GM21423 (cell line): Measurements from ENCODE around the gene SHE.

Source experiments
- ATAC-seq: cut with Tn5 transposase; IDR thresholded peaks from one replicate; pipeline ENCODE4 v1.9.1; 2021; ENCODE audit warnings: mild to moderate bottlenecking, moderate library complexity; ENCODE audit not compliant: unreplicated experiment

Gene SHE

GRCh38 chr1:154453161-154453560, 49.1 kb downstream of the SHE start:
- ATAC-seq: no peak

GRCh38 chr1:154448331-154448811, 53.8 kb downstream of the SHE start:
- no peak for ATAC-seq

- ATAC-seq: no peak
Observed at GRCh38 chr1:154446789-154447188, 55.4 kb downstream of the SHE start.

- ATAC-seq: no peak
Observed at GRCh38 chr1:154446292-154446691, 55.9 kb downstream of the SHE start.

GRCh38 chr1:154445040-154445472, 57.2 kb downstream of the SHE start:
- ATAC-seq: no peak

- no peak for ATAC-seq
Observed at GRCh38 chr1:154443274-154444013, 58.8 kb downstream of the SHE start.

GRCh38 chr1:154442006-154442740, 60.0 kb downstream of the SHE start:
- ATAC-seq: no peak

GRCh38 chr1:154441241-154441888, 60.8 kb downstream of the SHE start:
- ATAC-seq: no peak

GRCh38 chr1:154440036-154440804, 62.0 kb downstream of the SHE start:
- no peak for ATAC-seq

- ATAC-seq: no peak
Observed at GRCh38 chr1:154436433-154436832, 65.8 kb downstream of the SHE start.

- ATAC-seq: no peak
Observed at GRCh38 chr1:154435599-154436200, 66.5 kb downstream of the SHE start.

- no peak for ATAC-seq
Observed at GRCh38 chr1:154434346-154435085, 67.7 kb downstream of the SHE start.

GRCh38 chr1:154433161-154433764, 68.9 kb downstream of the SHE start:
- ATAC-seq: no peak

GRCh38 chr1:154431586-154432373, 70.4 kb downstream of the SHE start:
- no peak for ATAC-seq

- no peak for ATAC-seq
Observed at GRCh38 chr1:154430903-154431302, 71.3 kb downstream of the SHE start.

- no peak for ATAC-seq
Observed at GRCh38 chr1:154429841-154430611, 72.2 kb downstream of the SHE start.
